ENCODE results near the gene VPS36. TPM values are rescaled to one million over a fixed set of nuclear protein-coding genes. Genes with fewer than 3 reads are reported as not detected.

VPS36 gene
- total RNA-seq, 1 donor from 2014 or later = 60.6 TPM

GRCh38 chr13:52428295-52428694, 22.1 kb downstream of the VPS36 start:
- peaks cover 68% of the 10 kb centered on the region for H3K36me3 Mint-ChIP-seq (ENCODE audit: low read depth)
- no peaks in the 10 kb centered on the region for H3K4me1 Mint-ChIP-seq
- H3K9me3 Mint-ChIP-seq = no peaks in the 10 kb centered on the region
- no peak for ATAC-seq (ENCODE audit: low read depth)
- no peak overlapping the region for H3K4me3 Mint-ChIP-seq
- TF ChIP-seq, protein P1, sequence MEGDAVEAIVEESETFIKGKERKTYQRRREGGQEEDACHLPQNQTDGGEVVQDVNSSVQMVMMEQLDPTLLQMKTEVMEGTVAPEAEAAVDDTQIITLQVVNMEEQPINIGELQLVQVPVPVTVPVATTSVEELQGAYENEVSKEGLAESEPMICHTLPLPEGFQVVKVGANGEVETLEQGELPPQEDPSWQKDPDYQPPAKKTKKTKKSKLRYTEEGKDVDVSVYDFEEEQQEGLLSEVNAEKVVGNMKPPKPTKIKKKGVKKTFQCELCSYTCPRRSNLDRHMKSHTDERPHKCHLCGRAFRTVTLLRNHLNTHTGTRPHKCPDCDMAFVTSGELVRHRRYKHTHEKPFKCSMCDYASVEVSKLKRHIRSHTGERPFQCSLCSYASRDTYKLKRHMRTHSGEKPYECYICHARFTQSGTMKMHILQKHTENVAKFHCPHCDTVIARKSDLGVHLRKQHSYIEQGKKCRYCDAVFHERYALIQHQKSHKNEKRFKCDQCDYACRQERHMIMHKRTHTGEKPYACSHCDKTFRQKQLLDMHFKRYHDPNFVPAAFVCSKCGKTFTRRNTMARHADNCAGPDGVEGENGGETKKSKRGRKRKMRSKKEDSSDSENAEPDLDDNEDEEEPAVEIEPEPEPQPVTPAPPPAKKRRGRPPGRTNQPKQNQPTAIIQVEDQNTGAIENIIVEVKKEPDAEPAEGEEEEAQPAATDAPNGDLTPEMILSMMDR (IDR thresholded peaks at IDR 0.05) = no peak
- ChIA-PET CTCF (interaction anchor here (0.5 kb wide), 1 partner anchor 240 kb away, joined by 3 read pairs; no protein-coding TSS in a partner anchor), POLR2A (no interaction called here)
- DNase-seq = no peak
- H3K27ac Mint-ChIP-seq = no peak overlapping the region
- intact Hi-C loops (cut with micrococcal nuclease) = no loop called here
- no peaks in the 10 kb centered on the region for H3K27me3 Mint-ChIP-seq

GRCh38 chr13:52421216-52421615, 29.2 kb downstream of the VPS36 start:
- H3K27me3 Mint-ChIP-seq = no peaks in the 10 kb centered on the region
- TF ChIP-seq, protein P1 (IDR thresholded peaks at IDR 0.05) = no peak
- intact Hi-C loops (cut with micrococcal nuclease) = no loop called here
- H3K27ac Mint-ChIP-seq = no peak overlapping the region
- H3K9me3 Mint-ChIP-seq = no peaks in the 10 kb centered on the region
- no peaks in the 10 kb centered on the region for H3K4me1 Mint-ChIP-seq
- ATAC-seq (ENCODE audit: low read depth) (no peak), DNase-seq (no peak)
- POLR2A ChIA-PET = no interaction called here
- H3K4me3 Mint-ChIP-seq = no peak overlapping the region
- CTCF ChIA-PET = no interaction called here
- H3K36me3 Mint-ChIP-seq (ENCODE audit: low read depth) = peaks cover 65% of the 10 kb centered on the region

GRCh38 chr13:52419080-52419479, 31.4 kb downstream of the VPS36 start:
- no peak overlapping the region for H3K4me3 Mint-ChIP-seq
- H3K36me3 Mint-ChIP-seq (ENCODE audit: low read depth) = peaks cover 65% of the 10 kb centered on the region
- CTCF ChIA-PET = no interaction called here
- POLR2A ChIA-PET = no interaction called here
- no peaks in the 10 kb centered on the region for H3K4me1 Mint-ChIP-seq
- H3K9me3 Mint-ChIP-seq = no peaks in the 10 kb centered on the region
- no peak for ATAC-seq (ENCODE audit: low read depth)
- H3K27me3 Mint-ChIP-seq = no peaks in the 10 kb centered on the region
- no peak overlapping the region for H3K27ac Mint-ChIP-seq
- TF ChIP-seq, protein P1 (IDR thresholded peaks at IDR 0.05) = no peak
- DNase-seq = no peak
- intact Hi-C loops (cut with micrococcal nuclease) = no loop called here

DNA sequence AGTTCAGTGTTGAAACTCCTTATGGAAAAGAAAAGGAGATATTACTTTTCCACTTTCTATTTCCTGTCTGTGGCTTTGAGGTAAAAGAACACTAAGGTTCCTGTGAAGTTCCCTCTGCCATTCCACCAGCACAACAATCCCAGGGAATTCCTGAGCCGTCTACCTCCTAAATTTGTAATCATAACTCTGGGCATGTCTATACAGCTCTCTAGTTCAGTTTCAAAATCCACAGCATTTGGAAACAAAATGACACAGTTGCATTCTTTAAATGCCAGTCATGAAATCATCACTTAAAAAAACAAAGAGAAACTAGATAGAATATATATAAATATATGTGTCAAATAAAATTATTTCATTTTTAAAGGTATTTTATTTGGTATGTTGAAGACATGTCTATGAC, 35.5 kb downstream of the VPS36 start:
- CTCF ChIA-PET = no interaction called here
- intact Hi-C loops (cut with micrococcal nuclease) = no loop called here
- DNase-seq (no peak), ATAC-seq (ENCODE audit: low read depth) (no peak)
- TF ChIP-seq, protein P1 (IDR thresholded peaks at IDR 0.05) = no peak
- Mint-ChIP-seq H3K27ac (no peak overlapping the region), H3K27me3 (no peaks in the 10 kb centered on the region), H3K4me1 (no peaks in the 10 kb centered on the region), H3K9me3 (no peaks in the 10 kb centered on the region), H3K36me3 (ENCODE audit: low read depth) (peaks cover 65% of the 10 kb centered on the region), H3K4me3 (no peak overlapping the region)
- POLR2A ChIA-PET = no interaction called here

DNA sequence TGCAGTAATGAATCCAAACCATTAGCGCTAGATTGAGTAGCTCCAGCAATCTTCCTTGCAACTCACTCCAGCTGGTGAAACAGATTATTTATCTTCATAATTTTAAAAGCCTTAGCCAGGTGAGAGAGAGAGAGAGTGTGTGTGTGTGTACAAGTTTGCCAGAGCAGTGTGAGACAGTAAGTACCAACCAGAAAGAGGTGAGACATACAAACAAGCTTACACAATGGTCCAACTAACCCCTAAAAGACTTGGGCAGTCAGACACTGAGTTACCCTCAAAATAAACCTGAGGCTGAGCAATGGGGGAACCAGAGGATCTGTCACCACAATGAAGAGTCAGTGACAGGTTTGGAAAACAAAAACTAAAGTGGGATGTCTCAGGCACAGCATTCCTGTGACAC, 36.4 kb downstream of the VPS36 start:
- intact Hi-C loops (cut with micrococcal nuclease) = no loop called here
- peaks cover 58% of the 10 kb centered on the region for H3K36me3 Mint-ChIP-seq (ENCODE audit: low read depth)
- H3K9me3 Mint-ChIP-seq = no peaks in the 10 kb centered on the region
- no peaks in the 10 kb centered on the region for H3K27me3 Mint-ChIP-seq
- ATAC-seq (ENCODE audit: low read depth) (no peak), DNase-seq (no peak)
- TF ChIP-seq, protein P1 (IDR thresholded peaks at IDR 0.05) = no peak
- ChIA-PET CTCF (no interaction called here), POLR2A (no interaction called here)
- H3K4me3 Mint-ChIP-seq = no peak overlapping the region
- H3K27ac Mint-ChIP-seq = no peak overlapping the region
- H3K4me1 Mint-ChIP-seq = no peaks in the 10 kb centered on the region

All from activated B cell treated with CpG ODN at 0.5 μM for 24 hours (primary cell).